K562 (cell line): ENCODE measurements around the gene ANKRD34A. TPM values are rescaled to one million over a fixed set of nuclear protein-coding genes. Genes with fewer than 3 reads are reported as not detected.

ENCODE experiments used
- AFF1 ChIP-seq, 2 experiments: fragments of 450-650 bp; IDR thresholded peaks; 2 replicates each; pipeline ENCODE4 v1.6.1; 2018; ENCODE audit warnings: mild to moderate bottlenecking in 2 of 2, low read depth in 1 of 2; ENCODE audit not compliant: partially characterized antibody in 2 of 2
- ARID2 ChIP-seq: fragments of 450-650 bp; IDR thresholded peaks from 2 replicates; pipeline ENCODE4 v1.6.1; 2017; ENCODE audit warnings: antibody characterized with exemption, mild to moderate bottlenecking
- EGR1 ChIP-seq: fragments of 450-650 bp; conservative IDR thresholded peaks from 2 replicates; pipeline ENCODE4 v1.6.1; 2017; ENCODE audit warnings: mild to moderate bottlenecking
- HDAC1 ChIP-seq, 2 experiments: fragments of 450-650 bp; IDR thresholded peaks; 2 replicates each; pipeline ENCODE4 v1.6.1; 2016 to 2017; ENCODE audit warnings: inconsistent platforms in 1 of 2, mild to moderate bottlenecking in 1 of 2, moderate library complexity in 1 of 2
- ILF3 ChIP-seq: fragments of 450-650 bp; IDR thresholded peaks from 2 replicates; pipeline ENCODE4 v1.6.1; 2018; ENCODE audit warnings: antibody characterized with exemption, mild to moderate bottlenecking, moderate library complexity, borderline replicate concordance
- KAT7 ChIP-seq: sonication (generic); formaldehyde crosslinking; IDR thresholded peaks from 2 replicates; pipeline ENCODE4 v1.8.0; 2022; ENCODE audit warnings: missing genetic modification reagents, mild to moderate bottlenecking, borderline replicate concordance
- LARP7 ChIP-seq: fragments of 450-650 bp; IDR thresholded peaks from 2 replicates; pipeline ENCODE4 v1.6.1; 2016
- MAZ ChIP-seq, 2 experiments: fragments of 450-650 bp in 1 of 2; sonication (generic) in 1 of 2; formaldehyde crosslinking; IDR thresholded peaks in 1 of 2; conservative IDR thresholded peaks in 1 of 2; 2 replicates each; pipeline versions ENCODE4 v1.4.0 to v1.5.0; 2020; ENCODE audit warnings: mild to moderate bottlenecking in 1 of 2, missing genetic modification reagents in 1 of 2
- NFIC ChIP-seq: fragments of 450-650 bp; IDR thresholded peaks from 2 replicates; pipeline ENCODE4 v1.6.1; 2017; ENCODE audit warnings: mild to moderate bottlenecking, inconsistent platforms
- NFRKB ChIP-seq: fragments of 450-650 bp; IDR thresholded peaks from 2 replicates; pipeline ENCODE4 v1.6.1; 2016; ENCODE audit warnings: low read depth
- PCBP2 ChIP-seq: fragments of 200-400 bp; formaldehyde crosslinking; IDR thresholded peaks from 2 replicates; pipeline ENCODE4 v1.6.1; 2018; ENCODE audit warnings: low read length, low read depth, mild to moderate bottlenecking, moderate library complexity; ENCODE audit not compliant: poor library complexity, severe bottlenecking
- POLR2A ChIP-seq: fragments of 450-650 bp; conservative IDR thresholded peaks from 2 replicates; pipeline ENCODE4 v1.6.1; 2016
- SAP30 ChIP-seq: fragments of 200-600 bp; sonication (generic); IDR thresholded peaks from 2 replicates; pipeline ENCODE4 v1.6.1; 2012; ENCODE audit warnings: borderline replicate concordance, low read depth, mild to moderate bottlenecking, moderate library complexity, low read length, control low read depth, inconsistent platforms; ENCODE audit not compliant: insufficient read depth, poor library complexity, severe bottlenecking
- SMAD3 ChIP-seq: fragments of 450-650 bp; formaldehyde crosslinking; conservative IDR thresholded peaks from 2 replicates; pipeline ENCODE4 v1.4.0; 2020; ENCODE audit warnings: mild to moderate bottlenecking
- SPI1 ChIP-seq: IDR thresholded peaks from 2 replicates; pipeline ENCODE4 v1.6.1; 2011; ENCODE audit warnings: low read depth, low read length, control low read depth, borderline replicate concordance
- ZKSCAN8 ChIP-seq: fragments of 200-800 bp; sonication (Bioruptor generic); IDR thresholded peaks from 2 replicates; pipeline ENCODE4 v1.6.1; 2016; ENCODE audit warnings: missing genetic modification characterization, missing compliant biosample characterization
- ZNF224 ChIP-seq: sonication (generic); formaldehyde crosslinking; IDR thresholded peaks from 2 replicates; pipeline ENCODE4 v1.8.0; 2022; ENCODE audit warnings: mild to moderate bottlenecking, missing genetic modification reagents
- ZNF354B ChIP-seq: fragments of 250-450 bp; sonication (Bioruptor Pico); IDR thresholded peaks from 2 replicates; pipeline ENCODE4 v1.4.0; 2020
- ZNF445 ChIP-seq: fragments of 250-450 bp; sonication (Bioruptor Pico); IDR thresholded peaks from 2 replicates; pipeline ENCODE4 v1.4.0; 2020; ENCODE audit warnings: low read depth, mild to moderate bottlenecking, moderate library complexity
- ZNF507 ChIP-seq: conservative IDR thresholded peaks from 2 replicates; pipeline ENCODE4 v1.6.1; 2017; ENCODE audit warnings: missing genetic modification characterization, missing compliant biosample characterization
- ZNF764 ChIP-seq: fragments of 250-450 bp; sonication (Bioruptor Pico); IDR thresholded peaks from 2 replicates; pipeline ENCODE4 v1.4.0; 2020; ENCODE audit warnings: low read depth, mild to moderate bottlenecking, moderate library complexity
- ZSCAN32 ChIP-seq: fragments of 450-650 bp; formaldehyde crosslinking; IDR thresholded peaks from 2 replicates; pipeline ENCODE4 v1.4.0; 2020; ENCODE audit warnings: mild to moderate bottlenecking, moderate library complexity
- polyA plus RNA-seq, 8 experiments: library from polyadenylated mRNA; depleted of rRNA in 4 of 8; stranded (reverse) in 5 of 8; unstranded in 3 of 8; fragments of >200 nt; fragmentation: Nextera tagmentation in 2 of 8; fragmentation: Illumina TruSeq in 1 of 8; extraction: Ambion mirVana in 2 of 8; extraction: Trizol in 1 of 8; gene quantifications; 2 replicates each; pipeline versions ENCODE4 v1.2.1 to v1.2.3, GENCODE V29; 2011 to 2014; ENCODE audit warnings: inconsistent platforms in 1 of 8, missing spikeins in 1 of 8
- total RNA-seq, 7 experiments: library from RNA; depleted of rRNA in 6 of 7; stranded (reverse); fragments of >200 nt in 6 of 7; fragmentation: Illumina TruSeq in 2 of 7; extraction: Trizol in 2 of 7; gene quantifications; 2 replicates each; pipeline versions ENCODE4 v1.2.1 to v1.2.3, GENCODE V29; 2011 to 2021; ENCODE audit warnings: low replicate concordance in 1 of 7
- TF ChIP-seq, protein P1 (sequence below), 2 experiments: fragments of 450-650 bp; conservative IDR thresholded peaks; 2 replicates each; pipeline ENCODE4 v1.6.1; 2017; ENCODE audit warnings: mild to moderate bottlenecking in 2 of 2, moderate library complexity in 2 of 2

The ANKRD34A gene
- total and polyA plus RNA-seq, 9 of the 15 experiments (the other 6 are each of a cell fraction or from before 2014, with no cell fraction given): 0.06 to 1.6 (median 0.43) TPM

GRCh38 chr1:145994391-145995120 lies 30.2 kb upstream of the ANKRD34A start (continued):
- TF ChIP-seq ZKSCAN8 (CRISPR knock-in tag) (peak; percentile 38; the same call in 1 of the 2 replicates), ZNF507 (tag) (no peak), LARP7 (0 out of 2 replicates have a peak, but pooled peaks have one; percentile 21), SAP30 (peak; percentile 32), HDAC1 (IDR thresholded peaks at IDR 0.05) (peak in 1 of 2 experiments; percentile 64; a peak in 2 of 4 replicates), ZSCAN32 (0 out of 2 replicates have a peak, but pooled peaks have one; percentile 12), POLR2A (peak; percentile 40), MAZ (CRISPR knock-in tag; conservative IDR thresholded peaks at IDR 0.05 in 1 of 2, IDR thresholded peaks at IDR 0.05 in 1 of 2) (peak; percentile 25 to 56; a peak in 2 of 4 replicates), NFIC (peak; percentile 26), ILF3 (0 out of 2 replicates have a peak, but pooled peaks have one; percentile 15), EGR1 (no peak), ZNF224 (CRISPR knock-in tag) (0 out of 2 replicates have a peak, but pooled peaks have one; percentile 33), ZNF445 (CRISPR knock-in tag) (peak; percentile 54; the same call in 1 of the 2 replicates), ZNF764 (CRISPR knock-in tag) (no peak), AFF1 (IDR thresholded peaks at IDR 0.05; ENCODE audit: low read depth in 1 of 2, partially characterized antibody in 2 of 2) (peak; percentile 1 to 12), ARID2 (0 out of 2 replicates have a peak, but pooled peaks have one; percentile 27), PCBP2 (no peak), NFRKB (no peak), ZNF354B (CRISPR knock-in tag) (no peak), SPI1 (peak; percentile 73; the same call in 1 of the 2 replicates), KAT7 (CRISPR knock-in tag) (peak; percentile 64; the same call in 1 of the 2 replicates), SMAD3 (CRISPR knock-in tag) (no peak)
- TF ChIP-seq, protein P1, sequence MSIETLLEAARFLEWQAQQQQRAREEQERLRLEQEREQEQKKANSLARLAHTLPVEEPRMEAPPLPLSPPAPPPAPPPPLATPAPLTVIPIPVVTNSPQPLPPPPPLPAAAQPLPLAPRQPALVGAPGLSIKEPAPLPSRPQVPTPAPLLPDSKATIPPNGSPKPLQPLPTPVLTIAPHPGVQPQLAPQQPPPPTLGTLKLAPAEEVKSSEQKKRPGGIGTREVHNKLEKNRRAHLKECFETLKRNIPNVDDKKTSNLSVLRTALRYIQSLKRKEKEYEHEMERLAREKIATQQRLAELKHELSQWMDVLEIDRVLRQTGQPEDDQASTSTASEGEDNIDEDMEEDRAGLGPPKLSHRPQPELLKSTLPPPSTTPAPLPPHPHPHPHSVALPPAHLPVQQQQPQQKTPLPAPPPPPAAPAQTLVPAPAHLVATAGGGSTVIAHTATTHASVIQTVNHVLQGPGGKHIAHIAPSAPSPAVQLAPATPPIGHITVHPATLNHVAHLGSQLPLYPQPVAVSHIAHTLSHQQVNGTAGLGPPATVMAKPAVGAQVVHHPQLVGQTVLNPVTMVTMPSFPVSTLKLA (conservative IDR thresholded peaks at IDR 0.05): peak in 1 of 2 experiments; percentile 43; a peak in 1 of 4 replicates
